Left cardiac atrium (tissue), 4 donors: Measurements from ENCODE around the gene WHRN. TPM values are rescaled to one million over a fixed set of nuclear protein-coding genes. Genes with fewer than 3 reads are reported as not detected.

Experiments used
- ATAC-seq, 2 donors: fragments of 200-7000 bp; cut with Tn5 transposase; one replicate each; pipeline ENCODE4 v1.9.1; 2020; ENCODE audit warnings: mild to moderate bottlenecking in 2 of 2, moderate library complexity in 2 of 2
- DNase-seq: peaks from one replicate; pipeline ENCODE4 v3.0.0-alpha.2; 2020
- intact Hi-C, 2 donors: fragments of 100-400 bp; cut with DNase I; formaldehyde crosslinking; loops; one replicate each; pipeline versions ENCODE4 v1.14.1 to v1.15.1; 2022 to 2023
- total RNA-seq, 2 donors: library from RNA; stranded (reverse); fragmentation: NEBNext Ultra II Directional; extraction: Animal tissue kit (Norgen Biotek cat#: 25700); gene quantifications; one replicate each; pipeline ENCODE4 v1.2.1, GENCODE V29; 2021
- donor health status: DM: no; HTN: yes; CAD: no.
- donor health status: DM: no; HTN: yes; CAD: no; lungs with severe emphysema.
- donor health status: DM: yes; HTN: yes; CAD: no.
- donor health status: Dilated cardiomyopathy.

Gene WHRN
- total RNA-seq, 2 donors from 2014 or later = 7.0 to 7.8 TPM

- ATAC-seq (no peak), DNase-seq (no peak)
- intact Hi-C loops = no loop called here
These were observed 26.4 kb downstream of the WHRN start for GRCh38 chr9:114478871-114479270.

DNA sequence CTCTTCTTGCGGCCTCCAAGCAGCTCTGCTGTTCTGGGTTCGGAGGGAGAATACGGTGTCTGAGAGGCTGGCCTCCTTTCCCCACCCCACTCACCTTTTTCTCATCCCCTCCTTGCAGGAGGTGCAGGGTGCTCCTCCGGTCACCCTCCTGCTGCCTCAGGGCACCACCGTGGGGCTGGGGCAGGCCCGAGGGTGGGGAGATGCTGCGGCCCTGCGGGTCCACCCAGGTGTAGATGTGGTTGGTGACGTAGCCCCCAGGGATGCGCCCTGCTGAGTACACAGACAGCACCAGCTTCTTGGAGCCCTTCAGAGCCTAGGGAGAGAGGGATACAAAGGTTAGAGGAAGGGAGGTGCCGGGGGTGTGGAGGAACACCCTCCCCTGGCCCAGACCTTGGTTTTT, 26.8 kb downstream of the WHRN start:
- intact Hi-C loops = no loop called here
- DNase-seq = no peak
- no peak for ATAC-seq

GRCh38 chr9:114477642-114478041, 27.6 kb downstream of the WHRN start:
- intact Hi-C loops = no loop called here
- no peak for ATAC-seq
- no peak for DNase-seq

DNA sequence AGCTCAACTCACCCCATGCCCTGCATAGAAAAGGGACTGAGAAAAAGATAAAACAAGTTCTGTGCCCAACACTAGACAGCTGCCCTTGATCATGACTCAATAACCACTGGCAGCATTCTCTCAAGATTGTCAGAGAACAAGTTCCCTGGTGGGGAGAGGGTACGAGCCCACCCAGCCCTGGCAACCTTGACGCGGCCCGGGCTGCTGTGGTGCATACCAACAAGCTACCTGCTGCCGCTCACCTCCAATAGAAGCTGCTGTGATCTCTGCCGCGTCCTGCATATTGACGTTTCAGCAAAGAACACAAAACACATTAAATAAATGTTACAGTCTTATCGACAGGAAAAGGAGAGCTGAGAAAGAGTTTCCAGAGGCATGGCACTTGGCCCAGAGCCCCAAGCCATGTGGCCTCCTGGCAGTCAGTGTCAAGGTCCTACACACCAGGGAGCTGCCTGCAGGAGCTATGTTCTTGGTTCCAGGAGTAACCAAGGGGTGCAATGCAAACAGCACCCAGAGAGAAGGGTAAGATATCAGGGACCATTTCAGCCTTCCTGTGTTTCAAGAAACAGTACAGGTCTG, 28.3 kb downstream of the WHRN start:
- intact Hi-C loops = no loop called here
- ATAC-seq (no peak), DNase-seq (peak; percentile 31)

- ATAC-seq = peak in 1 of 2 donors; percentile 21
- DNase-seq = no peak
- intact Hi-C loops = no loop called here
These were observed 29.7 kb downstream of the WHRN start for GRCh38 chr9:114475412-114476135.

DNA sequence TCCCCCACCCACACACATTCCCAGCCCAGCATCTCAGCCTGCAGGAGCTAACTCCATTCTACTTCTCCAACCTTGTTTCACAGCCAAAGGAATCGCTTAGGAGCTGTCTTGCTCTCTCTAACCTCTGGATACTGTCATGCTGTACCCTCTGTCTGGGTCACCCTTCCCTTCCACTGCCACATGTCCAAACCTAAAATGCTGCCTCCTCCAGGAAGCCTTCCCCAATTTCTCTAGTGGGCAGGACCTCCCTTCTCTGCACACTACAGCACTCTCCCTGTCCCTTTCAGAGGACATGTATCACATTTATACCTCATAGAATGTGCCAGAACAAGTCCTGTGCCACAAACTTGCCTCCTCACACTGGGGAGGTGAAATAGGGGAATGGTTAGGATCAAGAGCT, 30.8 kb downstream of the WHRN start:
- intact Hi-C loops = no loop called here
- DNase-seq (no peak), ATAC-seq (no peak)

- ATAC-seq (no peak), DNase-seq (no peak)
- intact Hi-C loops = no loop called here
These were observed 31.8 kb downstream of the WHRN start for GRCh38 chr9:114473447-114473801.

GRCh38 chr9:114472765-114473446, 32.4 kb downstream of the WHRN start:
- no peak for DNase-seq
- no peak for ATAC-seq
- intact Hi-C loops = no loop called here

DNA sequence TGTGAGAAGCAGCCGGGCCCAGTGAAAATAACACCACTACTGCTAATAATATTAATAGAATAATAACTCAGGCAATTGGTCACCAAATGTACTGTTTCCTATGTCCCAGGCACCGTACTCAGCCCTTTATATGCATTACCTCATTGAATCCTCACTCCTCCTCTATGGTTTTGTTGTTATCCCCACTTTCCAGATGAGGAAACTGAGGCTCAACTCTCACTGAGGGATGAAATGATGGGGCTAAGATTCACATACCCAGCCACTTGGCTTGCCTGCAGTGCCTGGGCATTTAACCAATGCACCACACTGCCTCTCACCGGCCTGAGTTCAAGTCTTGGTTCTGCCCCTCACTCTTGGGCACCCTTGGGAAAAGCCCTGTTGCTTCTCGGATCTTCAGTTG, 34.1 kb downstream of the WHRN start:
- ATAC-seq (no peak), DNase-seq (no peak)
- intact Hi-C loops = no loop called here

DNA sequence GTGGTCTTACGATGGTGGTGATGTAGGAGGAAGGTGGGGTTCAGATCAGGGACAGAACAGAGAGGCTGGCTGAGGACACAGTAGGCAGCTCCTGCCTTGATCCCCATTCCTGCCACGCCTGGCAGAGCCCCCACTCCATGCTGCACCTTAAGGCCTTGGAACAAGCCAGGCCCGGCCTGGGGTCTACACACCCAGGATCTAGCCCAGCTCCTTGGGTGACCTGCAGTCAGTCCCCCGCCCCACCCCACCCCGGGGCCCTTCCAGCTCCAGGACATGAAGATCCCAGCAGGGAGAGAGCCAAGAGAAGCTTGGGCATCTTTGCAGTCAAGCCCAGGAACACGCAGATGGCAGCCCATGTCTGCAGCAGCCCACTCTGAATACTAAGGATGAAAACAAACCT, 34.7 kb downstream of the WHRN start:
- ATAC-seq (no peak), DNase-seq (no peak)
- intact Hi-C loops = no loop called here

DNA sequence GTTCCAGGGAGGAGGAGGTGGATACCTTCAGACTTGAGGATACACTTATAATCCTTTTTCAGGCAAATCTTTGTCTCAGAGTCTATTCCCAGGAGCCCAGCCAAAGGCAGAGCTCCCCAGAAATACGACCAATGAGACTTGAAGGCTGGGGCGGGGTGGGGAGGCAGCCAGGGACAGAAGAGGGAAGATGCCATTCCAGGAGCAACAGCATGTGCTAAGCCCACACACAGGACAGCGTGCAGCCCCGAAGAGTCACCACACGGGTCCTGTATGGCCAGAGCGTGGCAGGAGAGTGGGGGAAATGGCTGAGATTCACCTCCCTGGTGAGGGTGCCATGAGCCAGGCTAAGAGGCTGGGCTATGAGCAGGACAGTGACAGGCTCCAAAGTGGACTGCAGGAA, 35.2 kb downstream of the WHRN start:
- intact Hi-C loops = no loop called here
- DNase-seq = no peak
- no peak for ATAC-seq

DNA sequence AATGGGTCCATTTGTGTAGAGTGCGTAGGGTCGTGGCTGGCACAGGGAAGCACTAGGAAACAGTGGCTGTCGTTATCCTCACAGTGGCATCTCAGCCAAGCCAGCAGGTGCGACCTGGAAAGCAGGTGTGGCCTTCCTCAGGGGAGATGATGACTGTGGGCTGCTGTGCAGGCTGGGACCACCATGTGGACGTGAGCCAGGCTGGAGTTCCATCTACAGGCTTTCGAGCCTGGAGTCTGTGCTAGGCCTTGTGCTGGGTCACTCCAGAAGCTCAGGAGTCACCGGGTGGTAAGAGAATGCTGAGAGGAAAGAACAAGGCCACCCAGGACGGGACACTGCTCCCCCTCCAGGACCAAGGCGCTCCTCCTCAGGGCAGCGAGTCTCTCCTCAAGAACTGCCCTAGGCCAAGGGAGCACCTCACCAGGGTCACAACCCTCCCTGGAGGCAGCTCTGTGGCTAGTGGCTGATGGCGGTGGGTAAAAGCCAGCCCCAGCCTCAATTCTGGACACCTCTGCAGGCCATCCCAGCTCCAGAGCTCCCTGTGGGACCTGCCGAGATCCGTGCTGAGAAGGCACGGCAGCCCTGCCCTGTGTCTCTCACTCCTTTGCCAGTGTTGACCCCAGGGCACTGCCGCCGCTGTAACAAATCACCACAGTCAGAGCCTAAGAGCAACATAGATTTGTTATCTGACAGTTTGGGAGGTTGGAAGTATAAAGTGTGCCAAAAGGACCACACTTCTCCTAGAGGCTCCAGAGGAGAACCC, 36.0 kb downstream of the WHRN start:
- ATAC-seq (no peak), DNase-seq (no peak)

GRCh38 chr9:114467910-114468309, 37.4 kb downstream of the WHRN start:
- DNase-seq (no peak), ATAC-seq (no peak)
- intact Hi-C loops = no loop called here

More for the DNA sequence above, 36.0 kb downstream of the WHRN start:
- intact Hi-C loops = no loop called here

DNA sequence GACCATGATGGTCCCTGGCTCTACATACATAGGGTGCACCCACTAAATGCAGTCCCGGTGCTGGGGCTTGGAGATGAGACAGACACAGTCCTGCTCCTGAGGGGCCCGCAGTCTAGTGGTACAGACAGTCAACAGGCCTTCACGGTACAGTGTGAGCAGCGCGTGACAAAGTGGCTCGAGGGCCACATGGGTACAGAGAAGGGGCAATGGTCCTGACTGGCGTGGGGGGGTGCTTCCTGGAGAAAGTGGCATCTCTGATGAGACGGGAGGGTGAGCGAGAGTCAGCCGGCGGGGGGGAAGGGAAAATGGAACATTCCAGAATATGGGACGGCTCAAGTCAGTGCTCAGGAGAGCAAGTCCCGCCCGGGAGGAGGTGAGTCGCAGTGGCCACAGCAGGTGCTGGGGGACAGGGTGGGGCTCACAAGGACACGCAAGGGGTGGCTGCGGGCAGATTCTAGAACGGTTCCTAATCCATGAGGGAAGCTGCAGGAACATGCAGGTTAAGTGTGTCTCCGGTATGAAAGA, 38.0 kb downstream of the WHRN start:
- DNase-seq = no peak
- intact Hi-C loops = no loop called here
- ATAC-seq = no peak

DNA sequence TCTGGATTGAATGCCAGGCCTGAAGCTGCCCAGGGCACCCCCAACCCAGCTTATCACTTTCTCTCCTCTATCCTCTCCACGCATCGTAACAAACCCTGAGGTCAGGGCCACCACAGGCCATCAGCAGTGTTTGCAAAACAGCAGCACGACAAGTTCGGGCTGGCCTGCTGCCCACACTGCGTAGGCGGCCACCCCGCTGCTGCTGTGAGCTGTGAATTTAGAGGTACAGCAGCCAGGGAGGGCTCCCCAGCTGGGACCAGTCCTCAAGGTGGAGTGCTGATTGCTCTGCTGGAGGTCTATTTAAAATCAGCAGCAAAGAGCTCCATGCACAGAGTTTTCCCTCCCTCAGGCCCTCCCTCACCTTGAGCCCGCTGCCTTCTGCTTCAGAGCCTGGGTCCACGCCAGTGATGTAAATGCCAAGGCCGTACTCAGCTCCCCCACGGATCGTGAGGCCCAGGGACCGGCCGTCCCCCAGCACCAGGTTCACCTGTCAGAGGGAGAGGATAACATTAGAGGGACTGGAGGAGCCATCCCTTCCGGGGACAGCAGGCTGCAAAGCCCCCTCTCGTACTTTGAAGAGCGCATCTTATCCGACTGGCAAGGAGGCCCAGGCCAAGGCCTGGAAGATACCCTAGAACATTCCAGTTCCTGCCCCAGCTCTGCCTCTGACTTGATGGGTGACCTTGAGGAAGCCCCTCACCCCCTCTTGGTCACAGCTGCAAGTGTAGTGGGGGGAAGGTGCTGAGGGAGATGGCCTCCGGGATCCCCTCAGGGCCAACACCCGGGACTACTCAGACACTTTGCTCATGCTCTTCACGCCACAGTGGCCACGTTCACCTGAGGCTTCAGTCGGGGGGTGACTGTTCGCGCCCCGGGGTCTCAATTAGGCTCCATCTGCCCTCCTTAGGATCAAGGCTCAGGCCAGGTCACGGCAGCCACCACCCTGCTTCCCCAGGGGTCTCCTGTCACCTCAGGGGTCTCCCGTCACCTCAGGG, 39.1 kb downstream of the WHRN start:
- intact Hi-C loops = no loop called here
- ATAC-seq = no peak

GRCh38 chr9:114465417-114465816, 39.9 kb downstream of the WHRN start:
- no peak for DNase-seq
- no peak for ATAC-seq
- intact Hi-C loops = no loop called here

More for the DNA sequence above, 39.1 kb downstream of the WHRN start:
- no peak for DNase-seq

- no peak for ATAC-seq
- intact Hi-C loops = no loop called here
- DNase-seq = no peak
These were observed 40.8 kb downstream of the WHRN start for GRCh38 chr9:114464281-114465051.

DNA sequence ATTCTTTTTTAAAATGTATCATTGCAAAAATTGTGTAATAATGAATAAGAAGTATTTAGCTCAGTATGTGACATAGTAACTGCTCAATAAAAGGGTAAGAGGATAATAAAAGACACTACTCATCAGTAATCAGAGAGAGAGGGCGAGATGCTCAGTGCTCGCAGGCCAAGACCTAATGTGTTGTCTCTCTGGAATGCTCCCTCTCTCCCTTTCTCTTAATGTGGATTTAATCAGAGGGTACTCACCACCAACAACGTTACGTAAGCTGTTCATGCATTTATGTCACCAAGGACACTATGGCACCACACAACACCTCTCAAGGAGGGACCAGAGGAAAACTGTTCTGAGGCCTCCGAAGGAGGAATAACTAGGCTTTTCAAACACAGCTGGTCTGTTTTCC, 42.5 kb downstream of the WHRN start:
- no peak for DNase-seq
- no peak for ATAC-seq
- intact Hi-C loops = no loop called here
